Fibroblast of skin of left biceps (primary cell): Measurements from ENCODE around the gene PLXNA4.

Experiments used
- DNase-seq, 2 experiments: peaks; one replicate each; pipeline ENCODE4 v3.0.0-alpha.2; 2013; ENCODE audit warnings: low read depth in 2 of 2

Gene PLXNA4

GRCh38 chr7:132243051-132243450 lies 333.2 kb downstream of the PLXNA4 start:
- DNase-seq = no peak

GRCh38 chr7:132242192-132242812 lies 334.0 kb downstream of the PLXNA4 start:
- DNase-seq = no peak

- no peak for DNase-seq
Measured at GRCh38 chr7:132240821-132241422, 335.3 kb downstream of the PLXNA4 start.

DNA sequence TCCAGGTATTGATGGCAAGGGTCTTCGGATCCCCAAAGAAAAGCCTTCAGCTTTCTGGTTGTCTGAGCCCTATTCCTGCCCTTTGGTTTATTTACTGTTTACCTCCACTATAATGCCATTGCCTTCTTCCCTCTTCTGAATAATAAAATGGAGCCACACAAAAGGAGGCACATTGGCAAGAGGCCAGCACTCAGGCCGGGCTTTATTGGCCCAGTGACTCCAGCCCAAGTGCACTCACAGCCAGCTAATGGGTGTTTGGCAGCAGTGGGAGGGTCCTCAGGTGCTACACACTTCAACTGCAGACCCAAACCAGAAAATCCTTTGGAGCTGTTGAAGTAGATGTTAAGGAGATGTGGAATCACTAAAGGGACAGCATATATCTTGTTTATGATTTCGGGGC lies 336.0 kb downstream of the PLXNA4 start:
- DNase-seq = no peak

GRCh38 chr7:132239422-132239994 lies 336.8 kb downstream of the PLXNA4 start:
- DNase-seq = no peak

DNA sequence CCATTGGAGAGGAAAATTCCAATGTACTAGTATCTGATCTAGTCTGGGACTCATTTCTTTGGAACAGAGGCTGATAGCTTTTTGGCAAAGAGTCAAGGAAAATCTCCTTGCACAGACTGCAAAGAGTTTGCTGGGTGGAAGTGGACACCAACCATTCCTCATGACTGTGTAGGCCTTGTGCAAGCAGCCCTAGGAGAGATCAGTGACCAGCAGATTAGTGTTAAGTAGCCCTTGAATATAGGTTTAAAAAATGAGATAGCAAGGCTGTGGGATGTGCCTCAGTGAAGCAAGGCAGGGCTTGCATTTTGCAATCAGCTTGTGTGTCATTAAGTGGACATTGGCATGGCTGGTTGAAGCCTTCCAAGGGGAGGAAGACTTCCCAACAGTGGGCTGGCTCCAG lies 341.6 kb downstream of the PLXNA4 start:
- DNase-seq = no peak

GRCh38 chr7:132232406-132232805 lies 343.9 kb downstream of the PLXNA4 start:
- DNase-seq = no peak

DNA sequence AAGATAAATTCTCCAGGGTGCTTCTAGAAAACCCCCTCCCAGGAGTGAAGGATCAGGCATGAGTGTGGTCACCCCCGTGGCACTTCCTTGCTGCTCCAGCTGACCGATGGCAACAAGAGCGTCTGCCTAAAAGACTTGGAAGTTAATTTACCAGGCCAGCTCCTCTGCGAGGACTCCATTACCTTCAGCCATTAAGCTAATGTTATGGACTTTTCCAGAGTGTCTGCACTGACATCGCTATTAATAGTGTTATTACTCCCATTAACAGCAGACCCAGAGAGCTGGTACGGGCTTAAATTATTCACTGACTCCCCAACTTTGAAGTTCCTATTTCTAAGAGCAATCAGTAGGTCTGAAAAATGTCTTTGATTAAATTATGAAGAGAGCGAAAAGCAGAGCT lies 345.8 kb downstream of the PLXNA4 start:
- no peak for DNase-seq

GRCh38 chr7:132228240-132228639 lies 348.0 kb downstream of the PLXNA4 start:
- no peak for DNase-seq

DNA sequence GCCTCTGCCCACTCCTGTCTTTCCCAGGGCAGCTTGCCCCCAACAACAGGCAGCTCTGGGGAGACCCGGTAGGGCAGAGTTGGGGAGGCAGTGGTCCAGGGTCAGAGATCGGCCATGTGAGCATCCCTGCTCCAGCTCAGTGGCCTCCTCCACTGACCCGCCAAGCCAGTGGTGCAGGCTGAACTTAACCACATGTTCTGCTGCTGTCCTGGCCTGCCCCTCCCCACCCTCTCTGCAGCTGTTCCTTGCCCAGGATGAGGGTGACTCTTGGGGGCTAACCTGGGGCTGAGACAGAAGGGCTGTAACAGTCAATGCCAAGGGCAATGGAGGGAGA lies 349.3 kb downstream of the PLXNA4 start:
- no peak for DNase-seq

DNA sequence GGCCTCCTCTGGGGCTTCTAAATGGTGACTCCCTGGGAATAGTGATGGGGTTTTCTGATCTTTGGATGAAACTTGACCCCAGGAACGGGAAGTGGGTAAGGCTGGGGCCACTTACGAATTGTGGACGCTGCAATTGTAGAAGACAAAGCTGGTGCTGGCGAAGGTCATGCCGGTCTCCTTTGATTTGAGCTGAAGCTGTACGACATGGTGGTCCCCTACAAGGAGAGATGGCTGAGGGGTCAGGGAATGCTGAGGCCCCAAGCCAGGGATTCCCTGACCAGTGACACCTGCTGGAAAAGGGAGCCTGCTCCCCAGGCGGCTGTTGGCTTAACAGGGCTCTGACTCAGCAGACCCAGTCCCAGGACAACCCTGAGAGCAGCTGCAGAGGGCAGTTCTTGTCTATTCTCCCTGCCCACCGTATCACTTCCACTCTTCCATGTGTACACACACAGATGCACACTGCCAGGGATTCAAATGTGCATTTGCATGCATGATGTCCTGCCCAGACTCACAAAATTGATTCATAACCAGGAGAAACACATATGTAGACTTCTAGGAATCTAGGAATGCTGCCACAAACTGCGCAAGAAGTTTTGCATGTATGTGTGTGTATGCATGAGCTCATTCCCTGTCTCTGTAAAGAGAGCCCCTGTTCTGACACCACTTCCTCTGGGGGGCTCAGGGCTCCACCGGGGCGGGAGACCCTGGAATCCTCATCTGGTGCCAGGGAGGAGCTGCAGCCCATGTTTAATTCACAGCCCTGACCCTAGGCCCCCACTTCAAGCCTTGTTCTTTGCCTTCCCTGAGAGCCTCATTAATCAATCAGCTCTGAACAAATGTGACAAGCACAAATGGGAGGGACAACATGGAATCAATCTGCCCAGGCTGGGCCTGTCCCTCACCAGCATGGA lies 350.0 kb downstream of the PLXNA4 start:
- DNase-seq = peak; percentile 59 to 66

- no peak for DNase-seq
Measured at GRCh38 chr7:132225216-132226030, 350.8 kb downstream of the PLXNA4 start.

DNA sequence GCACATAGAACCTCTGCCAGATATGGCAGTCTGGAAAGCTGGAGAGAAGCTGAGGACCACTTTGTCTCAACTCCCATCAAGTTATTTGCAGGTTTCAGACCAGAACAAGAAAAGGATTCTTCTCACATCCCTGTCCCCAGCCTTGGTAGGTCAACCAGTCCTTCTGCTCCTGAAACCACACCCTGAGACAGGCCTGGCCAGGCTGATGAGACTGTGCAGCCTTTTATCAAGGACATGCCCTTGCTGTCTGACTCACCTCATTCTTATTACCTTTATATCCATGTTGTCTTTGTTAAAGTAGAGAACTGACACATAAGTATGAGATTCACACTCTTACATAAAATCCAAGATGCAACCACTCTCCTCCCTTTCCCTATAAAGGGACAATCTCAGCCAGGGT lies 354.9 kb downstream of the PLXNA4 start:
- DNase-seq = no peak

DNA sequence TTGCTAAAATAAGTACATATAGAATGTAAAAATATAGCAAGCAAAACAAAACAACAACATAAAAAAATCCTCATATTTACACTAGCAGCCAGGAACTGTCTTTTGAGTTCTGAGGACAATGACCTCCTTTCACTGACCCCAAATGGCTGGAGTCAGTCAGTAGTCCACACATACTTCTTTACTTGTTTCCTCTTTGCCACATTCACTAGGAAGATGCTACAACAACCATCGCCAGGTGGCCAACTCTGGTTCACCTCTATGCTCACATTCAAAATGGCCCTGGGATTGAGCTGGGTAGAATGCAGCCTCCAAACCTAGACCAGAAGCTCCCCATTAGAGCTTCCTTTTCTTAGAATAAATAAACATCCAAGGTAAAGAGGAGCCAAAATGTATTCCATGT lies 356.2 kb downstream of the PLXNA4 start:
- no peak for DNase-seq

DNA sequence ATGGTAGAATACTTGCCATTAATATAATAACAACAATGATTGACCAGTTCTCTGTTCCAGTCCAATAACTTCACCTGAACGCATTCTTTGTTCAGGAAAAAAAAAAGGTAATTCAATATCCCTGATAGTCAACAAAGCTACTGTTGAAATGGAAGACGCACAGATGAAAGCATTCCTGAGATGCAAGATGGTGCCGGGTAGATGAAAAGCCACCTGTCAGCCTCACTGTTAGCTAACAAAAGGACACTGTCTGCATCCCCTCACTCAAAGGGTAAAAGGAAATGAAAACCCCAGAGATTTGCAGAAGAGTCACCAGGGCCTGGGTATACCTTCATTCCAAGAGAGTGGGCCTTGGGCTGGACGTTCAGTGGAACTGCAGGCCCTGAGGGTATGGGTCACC lies 357.4 kb downstream of the PLXNA4 start:
- no peak for DNase-seq

GRCh38 chr7:132216847-132217525 lies 359.3 kb downstream of the PLXNA4 start:
- no peak for DNase-seq

- DNase-seq = no peak
Measured at GRCh38 chr7:132214452-132214851, 361.8 kb downstream of the PLXNA4 start.

GRCh38 chr7:132213583-132213982 lies 362.7 kb downstream of the PLXNA4 start:
- no peak for DNase-seq

GRCh38 chr7:132211971-132212370 lies 364.3 kb downstream of the PLXNA4 start:
- DNase-seq = no peak

DNA sequence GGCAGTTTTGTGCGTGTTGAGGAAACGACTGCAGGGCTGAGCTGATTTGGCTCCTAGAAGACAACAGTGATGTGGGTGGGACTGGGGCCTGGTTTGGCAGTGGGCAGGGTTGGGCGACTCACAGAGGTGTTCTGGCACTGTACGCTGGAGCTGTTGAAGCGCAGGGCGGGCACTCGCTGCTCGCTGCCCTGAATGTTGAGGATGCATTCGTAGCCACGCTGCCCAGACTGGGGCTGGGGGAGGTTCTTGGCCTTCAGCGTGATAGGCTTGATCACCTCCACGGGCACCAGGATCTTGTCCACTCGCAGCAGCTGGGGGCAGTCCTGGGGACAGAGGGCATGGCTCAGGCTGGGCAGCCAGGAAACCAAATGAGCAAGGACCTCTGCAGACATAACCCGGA lies 365.4 kb downstream of the PLXNA4 start:
- no peak for DNase-seq

DNA sequence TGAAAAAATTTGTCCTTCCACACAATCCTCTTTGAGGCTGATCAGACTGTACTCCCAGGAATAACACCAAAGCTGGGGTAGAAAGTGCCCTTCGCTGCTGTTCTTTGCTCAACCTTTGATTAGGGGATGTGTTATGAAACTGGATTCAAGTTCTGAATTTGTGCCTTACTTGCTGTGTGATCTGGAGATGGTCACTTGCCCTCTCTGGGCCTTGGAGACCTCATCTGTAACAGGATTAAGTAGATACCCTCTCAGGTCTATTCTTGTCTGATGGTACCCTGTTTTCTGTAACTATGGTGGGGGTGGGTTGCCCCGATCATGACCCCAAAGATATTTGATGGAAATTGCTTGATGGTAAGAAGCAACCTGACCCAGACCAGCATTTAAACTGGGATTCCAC lies 368.5 kb downstream of the PLXNA4 start:
- DNase-seq = no peak
